Activated CD8-positive, alpha-beta memory T cell treated with anti-CD3 and anti-CD28 coated beads for 4 hours (primary cell): ENCODE results near the gene TAS1R3.

Source experiments
- DNase-seq, 2 donors: peaks; one replicate each; pipeline ENCODE4 v3.0.0-alpha.2; 2020; ENCODE audit warnings: low read depth in 2 of 2

The TAS1R3 gene

GRCh38 chr1:1371746-1372711 is 40.9 kb downstream of the TAS1R3 start:
- peak; percentile 43 to 59 for DNase-seq

- no peak for DNase-seq
These were observed 42.2 kb downstream of the TAS1R3 start for GRCh38 chr1:1373051-1373814.

GRCh38 chr1:1373815-1374588 is 42.9 kb downstream of the TAS1R3 start:
- DNase-seq = no peak

- no peak for DNase-seq
These were observed 43.5 kb downstream of the TAS1R3 start for GRCh38 chr1:1374589-1374928.

GRCh38 chr1:1374929-1375662 is 44.0 kb downstream of the TAS1R3 start, which contains the start of gene AURKAIP1:
AURKAIP1 (minus strand) TSS chr1:1375207; CDS start chr1:1374756, 451 bp downstream.
- DNase-seq = peak; percentile 90 to 92

GRCh38 chr1:1376551-1377226 is 45.6 kb downstream of the TAS1R3 start:
- DNase-seq = no peak

- no peak for DNase-seq
These were observed 46.6 kb downstream of the TAS1R3 start for GRCh38 chr1:1377540-1378205.

GRCh38 chr1:1380860-1381259 is 49.8 kb downstream of the TAS1R3 start:
- no peak for DNase-seq

- no peak for DNase-seq
These were observed 50.2 kb downstream of the TAS1R3 start for GRCh38 chr1:1381294-1381693.
